GM12891 (cell line): ENCODE measurements around the gene ZNF594.
"Not testable (repeated sequence)": the region's sequence is repeated elsewhere in the genome, so short reads cannot be mapped to it uniquely, and the experiment has no call there.

Experiments used
- POLR2A ChIP-seq: IDR thresholded peaks from 2 replicates; pipeline ENCODE4 v1.6.1; 2011; ENCODE audit warnings: low read depth, low read length, control low read depth
- SPI1 ChIP-seq: IDR thresholded peaks from 2 replicates; pipeline ENCODE4 v1.6.1; 2011; ENCODE audit warnings: low read depth, low read length, control low read depth

DNA sequence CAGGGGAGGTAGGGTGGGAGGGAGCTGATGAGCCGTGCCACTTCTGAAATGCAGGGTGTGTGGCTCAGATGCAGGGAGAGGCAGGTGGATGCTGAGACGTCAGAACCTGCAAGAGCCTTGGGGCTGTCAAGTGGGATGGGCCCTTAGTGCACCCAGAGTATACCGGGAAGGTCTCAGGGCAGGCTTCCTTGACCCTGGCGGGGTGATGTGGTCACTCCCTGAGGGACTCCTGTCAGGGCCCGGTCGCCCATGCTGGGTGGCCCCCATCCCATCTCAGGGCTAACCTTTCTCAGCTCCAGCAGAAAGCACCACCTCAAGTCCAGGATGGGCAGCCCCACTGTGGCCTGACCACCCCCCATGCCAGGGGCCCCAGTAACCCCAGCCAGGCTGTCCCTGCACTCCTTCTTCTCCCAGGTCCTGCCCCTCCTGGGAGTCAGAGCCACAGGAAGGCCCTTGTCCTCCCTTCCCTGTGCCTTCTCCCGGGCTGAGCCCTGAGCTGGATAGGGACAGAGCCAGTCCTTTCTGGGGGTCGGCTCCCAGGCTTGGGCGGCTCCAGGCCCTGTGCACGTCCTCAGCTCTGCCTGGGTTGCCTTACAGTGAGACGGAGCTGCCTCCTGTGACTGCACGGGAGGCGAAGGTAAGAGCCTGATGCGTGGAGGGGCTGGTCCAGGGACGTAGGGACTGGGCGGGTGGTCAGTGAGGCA is 59.7 kb downstream of the ZNF594 start:
- not testable (repeated sequence) for TF ChIP-seq POLR2A, SPI1
